ENCODE measurements around the gene KCTD10. TPM values are rescaled to one million over a fixed set of nuclear protein-coding genes. Genes with fewer than 3 reads are reported as not detected.
"Not testable (repeated sequence)": the region's sequence is repeated elsewhere in the genome, so short reads cannot be mapped to it uniquely, and the experiment has no call there.

The KCTD10 gene
- total RNA-seq, 1 donor from 2014 or later, result 51.1 TPM

DNA sequence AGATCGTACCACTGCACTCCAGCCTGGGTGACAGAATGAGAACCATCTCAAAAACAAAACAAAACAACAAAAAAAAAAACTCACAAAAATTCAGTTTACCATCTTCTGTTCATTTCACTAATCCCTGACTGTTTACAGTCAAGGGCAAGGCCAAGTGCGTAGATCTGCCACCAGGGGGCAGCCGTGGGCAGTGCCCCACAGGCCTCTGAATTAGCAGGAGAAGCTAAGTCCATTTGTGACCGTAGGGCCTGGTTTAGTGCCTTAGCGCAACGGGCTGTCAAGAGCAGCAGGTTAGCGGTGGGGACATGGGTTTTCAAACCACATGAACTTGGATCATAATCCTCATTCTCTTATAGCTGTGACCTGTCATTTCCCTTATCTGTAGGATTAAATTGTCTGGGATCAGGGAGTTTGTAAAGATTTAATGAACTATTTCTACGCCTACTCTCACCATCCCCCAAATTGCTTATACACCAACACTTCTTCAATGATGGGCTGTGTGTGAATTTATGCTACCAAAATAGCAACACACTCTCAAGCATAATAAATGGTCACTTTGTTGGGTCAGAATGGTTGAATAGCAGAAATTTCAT is 49.0 kb downstream of the KCTD10 start:
- H3K9me3 Mint-ChIP-seq (ENCODE audit: low read depth), result no peaks in the 10 kb centered on the region
- H3K27me3 Mint-ChIP-seq, result peaks cover 3% of the 10 kb centered on the region
- H3K27ac Mint-ChIP-seq, result no peak overlapping the region
- peak; percentile 97 for TF ChIP-seq CTCF (IDR thresholded peaks at IDR 0.05; ENCODE audit: unreplicated experiment)
- H3K4me3 Mint-ChIP-seq (ENCODE audit: low read depth), result no peak overlapping the region
- no peaks in the 10 kb centered on the region for H3K4me1 Mint-ChIP-seq (ENCODE audit: low read depth)
- peak; percentile 60 for DNase-seq (ENCODE audit: low spot score, unreplicated experiment)
- H3K36me3 Mint-ChIP-seq (ENCODE audit: insufficient read depth), result no peaks in the 10 kb centered on the region

GRCh38 chr12:109423392-109423791 is 53.7 kb downstream of the KCTD10 start:
- H3K4me1 Mint-ChIP-seq (ENCODE audit: low read depth), result no peaks in the 10 kb centered on the region
- no peak for TF ChIP-seq CTCF (IDR thresholded peaks at IDR 0.05; ENCODE audit: unreplicated experiment)
- no peaks in the 10 kb centered on the region for H3K36me3 Mint-ChIP-seq (ENCODE audit: insufficient read depth)
- DNase-seq (ENCODE audit: low spot score, unreplicated experiment), result no peak
- H3K4me3 Mint-ChIP-seq (ENCODE audit: low read depth), result no peak overlapping the region
- H3K27me3 Mint-ChIP-seq, result peaks cover 10% of the 10 kb centered on the region
- H3K27ac Mint-ChIP-seq, result no peak overlapping the region
- H3K9me3 Mint-ChIP-seq (ENCODE audit: low read depth), result no peaks in the 10 kb centered on the region

DNA sequence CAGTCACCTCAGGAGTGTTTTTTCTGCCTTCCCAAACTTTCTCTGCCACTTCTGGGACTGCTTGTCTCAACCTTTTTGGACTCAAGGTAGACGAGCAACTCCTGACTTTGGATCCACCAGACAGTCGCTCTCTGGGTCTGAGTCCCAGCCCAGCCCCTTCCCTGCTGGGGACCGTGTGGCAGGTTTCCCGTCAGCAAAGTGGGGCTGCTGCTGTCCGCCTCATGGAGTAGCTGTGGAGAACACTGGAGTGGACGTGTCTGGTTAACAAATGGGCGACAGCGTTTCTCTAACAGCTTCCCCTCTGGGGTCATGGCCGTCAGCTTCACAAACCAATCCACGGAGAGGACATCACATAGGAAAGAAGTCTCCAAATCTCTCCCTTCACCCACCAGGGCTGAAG is 54.8 kb downstream of the KCTD10 start:
- DNase-seq (ENCODE audit: low spot score, unreplicated experiment), result no peak
- TF ChIP-seq CTCF (IDR thresholded peaks at IDR 0.05; ENCODE audit: unreplicated experiment), result no peak
- no peaks in the 10 kb centered on the region for H3K9me3 Mint-ChIP-seq (ENCODE audit: low read depth)
- H3K4me1 Mint-ChIP-seq (ENCODE audit: low read depth), result no peaks in the 10 kb centered on the region
- peaks cover 10% of the 10 kb centered on the region for H3K27me3 Mint-ChIP-seq
- no peak overlapping the region for H3K4me3 Mint-ChIP-seq (ENCODE audit: low read depth)
- no peak overlapping the region for H3K27ac Mint-ChIP-seq
- H3K36me3 Mint-ChIP-seq (ENCODE audit: insufficient read depth), result no peaks in the 10 kb centered on the region

DNA sequence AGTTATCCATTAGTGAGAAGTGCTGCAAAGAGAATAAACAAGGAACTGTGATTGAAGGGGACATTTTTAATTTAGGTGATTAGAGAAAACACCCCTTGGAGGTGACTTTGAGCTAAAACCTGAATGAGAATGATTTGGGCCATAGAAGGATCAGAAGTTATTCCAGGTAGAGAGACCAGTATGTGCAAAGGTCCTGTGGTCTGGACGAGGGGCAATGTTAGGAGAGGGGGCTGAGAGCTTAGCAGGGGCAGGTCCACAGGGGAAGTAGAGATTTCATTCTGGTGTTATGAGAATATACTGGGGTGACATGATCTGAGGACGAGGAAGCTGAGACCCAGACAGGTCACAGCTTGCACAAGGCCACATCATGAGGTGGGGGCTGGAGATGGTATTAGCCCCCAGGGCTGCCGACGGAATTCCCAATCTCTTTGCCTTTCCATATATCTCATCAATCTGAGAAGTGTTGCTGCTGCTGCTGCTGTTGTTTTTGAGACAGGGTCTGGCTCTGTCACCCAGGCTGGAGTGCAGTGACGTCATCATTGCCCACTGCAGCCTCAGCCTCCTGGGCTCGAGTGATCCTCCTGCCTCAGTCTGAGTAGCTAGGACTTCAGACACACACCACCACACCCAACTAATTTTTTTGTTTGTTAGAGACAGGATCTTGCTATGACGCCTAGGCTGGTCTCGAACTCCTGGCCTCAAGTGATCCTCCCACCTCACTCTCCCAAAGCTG is 55.6 kb downstream of the KCTD10 start:
- no peak overlapping the region for H3K27ac Mint-ChIP-seq
- DNase-seq (ENCODE audit: low spot score, unreplicated experiment), result no peak
- TF ChIP-seq CTCF (IDR thresholded peaks at IDR 0.05; ENCODE audit: unreplicated experiment), result no peak
- no peaks in the 10 kb centered on the region for H3K9me3 Mint-ChIP-seq (ENCODE audit: low read depth)
- no peaks in the 10 kb centered on the region for H3K36me3 Mint-ChIP-seq (ENCODE audit: insufficient read depth)
- H3K27me3 Mint-ChIP-seq, result peaks cover 8% of the 10 kb centered on the region
- H3K4me1 Mint-ChIP-seq (ENCODE audit: low read depth), result no peaks in the 10 kb centered on the region
- no peak overlapping the region for H3K4me3 Mint-ChIP-seq (ENCODE audit: low read depth)

DNA sequence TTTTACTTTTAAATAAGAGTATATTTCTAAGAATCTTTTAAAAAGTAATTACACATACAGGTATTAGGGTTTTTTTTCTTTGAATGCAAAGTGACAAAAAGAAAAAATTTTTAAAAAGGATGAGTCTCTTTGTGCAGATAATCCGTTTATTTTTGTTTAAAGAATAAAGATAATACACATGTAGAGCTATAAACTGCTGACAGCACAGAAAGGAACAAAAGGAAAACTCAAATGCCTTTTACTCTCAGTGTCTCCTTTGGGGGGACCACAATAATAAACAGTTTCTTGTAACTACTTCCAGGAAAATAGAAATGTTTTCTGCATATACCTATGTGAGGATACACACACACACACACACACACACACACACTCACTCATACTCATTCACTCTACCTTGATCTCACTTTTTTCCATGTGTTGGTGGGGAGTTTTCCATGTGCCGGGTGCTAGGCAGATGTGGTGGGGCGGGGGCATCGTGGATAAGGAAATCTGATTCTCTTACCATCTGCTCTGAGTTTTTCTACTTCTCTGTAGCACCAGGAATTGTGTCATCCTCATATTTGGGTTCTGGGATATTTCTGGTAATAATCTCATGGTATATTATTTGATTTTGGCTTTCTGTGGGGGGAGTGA is 58.1 kb downstream of the KCTD10 start:
- DNase-seq (ENCODE audit: low spot score, unreplicated experiment), result no peak
- TF ChIP-seq CTCF (IDR thresholded peaks at IDR 0.05; ENCODE audit: unreplicated experiment), result no peak
- peak overlapping the region; percentile 26 for H3K27ac Mint-ChIP-seq
- H3K27me3 Mint-ChIP-seq, result peaks cover 7% of the 10 kb centered on the region
- H3K4me3 Mint-ChIP-seq (ENCODE audit: low read depth), result no peak overlapping the region
- H3K4me1 Mint-ChIP-seq (ENCODE audit: low read depth), result no peaks in the 10 kb centered on the region
- no peaks in the 10 kb centered on the region for H3K9me3 Mint-ChIP-seq (ENCODE audit: low read depth)
- no peaks in the 10 kb centered on the region for H3K36me3 Mint-ChIP-seq (ENCODE audit: insufficient read depth)

DNA sequence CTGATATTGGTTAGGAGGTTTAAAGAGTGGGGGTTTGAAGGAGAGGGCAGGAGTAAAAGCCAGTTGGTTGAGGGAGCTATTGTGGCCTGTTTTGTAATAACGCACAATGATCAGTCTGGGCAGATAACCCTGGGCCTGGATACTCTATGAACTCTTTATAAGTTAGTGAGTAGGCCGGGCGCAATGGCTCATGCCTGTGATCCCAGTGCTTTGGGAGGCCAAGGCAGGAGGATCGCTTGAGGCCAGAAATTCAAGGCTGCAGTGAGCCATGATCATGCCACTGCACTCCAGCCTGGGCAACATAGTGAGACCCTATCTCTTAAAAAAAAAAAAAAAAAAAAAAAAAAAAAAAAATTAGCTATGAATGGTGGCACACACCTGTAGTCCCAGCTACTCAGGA is 71.0 kb downstream of the KCTD10 start:
- peaks cover 36% of the 10 kb centered on the region for H3K27me3 Mint-ChIP-seq
- not testable (repeated sequence) for H3K9me3 Mint-ChIP-seq (ENCODE audit: low read depth); H3K4me1 Mint-ChIP-seq (ENCODE audit: low read depth); H3K36me3 Mint-ChIP-seq (ENCODE audit: insufficient read depth); H3K27ac Mint-ChIP-seq; DNase-seq (ENCODE audit: low spot score, unreplicated experiment); H3K4me3 Mint-ChIP-seq (ENCODE audit: low read depth)

- not testable (repeated sequence) for H3K4me1 Mint-ChIP-seq (ENCODE audit: low read depth); H3K9me3 Mint-ChIP-seq (ENCODE audit: low read depth); H3K27ac Mint-ChIP-seq; H3K4me3 Mint-ChIP-seq (ENCODE audit: low read depth); H3K36me3 Mint-ChIP-seq (ENCODE audit: insufficient read depth); DNase-seq (ENCODE audit: low spot score, unreplicated experiment)
- peaks cover 45% of the 10 kb centered on the region for H3K27me3 Mint-ChIP-seq
Observed at GRCh38 chr12:109404841-109405240, 72.3 kb downstream of the KCTD10 start.
